CD4-positive, CD25-positive, alpha-beta regulatory T cell (primary cell): ENCODE results near the gene RPH3AL. TPM values are rescaled to one million over a fixed set of nuclear protein-coding genes. Genes with fewer than 3 reads are reported as not detected.
"Not testable (repeated sequence)": the region's sequence is repeated elsewhere in the genome, so short reads cannot be mapped to it uniquely, and the experiment has no call there.

Source experiments
- ATAC-seq, 2 donors: fragments of 150-1000 bp; cut with Tn5 transposase; one replicate each; pipeline ENCODE4 v1.10.0; 2021; ENCODE audit warnings: low read depth in 2 of 2, moderate number of reproducible peaks in 2 of 2, moderate library complexity in 1 of 2
- DNase-seq, 3 donors: peaks; one replicate each; pipeline versions ENCODE4 v3.0.0 to v3.0.0-alpha.2; 2012 to 2022; ENCODE audit warnings: mixed read lengths in 1 of 3
- H3K27ac ChIP-seq: one replicate; pipeline ENCODE4 v1.7.0; 2013; ENCODE audit warnings: mild to moderate bottlenecking, low read length; ENCODE audit not compliant: insufficient read depth, poor library complexity, severe bottlenecking
- H3K27me3 ChIP-seq: one replicate; pipeline ENCODE4 v1.7.0; 2013; ENCODE audit warnings: low read length; ENCODE audit not compliant: control insufficient read depth, insufficient read depth
- H3K36me3 ChIP-seq: one replicate; pipeline ENCODE4 v1.7.0; 2013; ENCODE audit warnings: mild to moderate bottlenecking, low read length, moderate library complexity; ENCODE audit not compliant: control insufficient read depth, insufficient read depth
- H3K4me1 ChIP-seq: 2 replicates; pipeline ENCODE4 v1.7.0; 2013; ENCODE audit warnings: mild to moderate bottlenecking, low read length; ENCODE audit not compliant: insufficient read depth, control insufficient read depth, poor library complexity, severe bottlenecking
- H3K4me3 ChIP-seq: one replicate; pipeline ENCODE4 v1.7.0; 2013; ENCODE audit warnings: low read depth, mild to moderate bottlenecking, low read length, moderate library complexity
- H3K9me3 ChIP-seq, 2 experiments: 1 replicate in 1 of 2; 2 replicates in 1 of 2; pipeline ENCODE4 v1.7.0; 2013; ENCODE audit warnings: low read length in 2 of 2, mild to moderate bottlenecking in 1 of 2, moderate library complexity in 1 of 2; ENCODE audit not compliant: control insufficient read depth in 2 of 2
- H3K27ac Mint-ChIP-seq, 3 donors: one replicate each; pipeline ENCODE4 v1.8.0; 2020 to 2022; ENCODE audit warnings: mild to moderate bottlenecking in 3 of 3, mixed read lengths in 3 of 3, moderate library complexity in 2 of 3
- H3K27me3 Mint-ChIP-seq: one replicate; pipeline ENCODE4 v1.8.0; 2022; ENCODE audit warnings: mild to moderate bottlenecking, mixed read lengths
- H3K36me3 Mint-ChIP-seq: one replicate; pipeline ENCODE4 v1.8.0; 2020; ENCODE audit warnings: mixed read lengths
- H3K4me1 Mint-ChIP-seq, 4 donors: one replicate each; pipeline ENCODE4 v1.8.0; 2020 to 2022; ENCODE audit warnings: mixed read lengths in 4 of 4, mild to moderate bottlenecking in 1 of 4
- H3K4me3 Mint-ChIP-seq, 4 donors: one replicate each; pipeline ENCODE4 v1.8.0; 2020 to 2022; ENCODE audit warnings: mild to moderate bottlenecking in 4 of 4, mixed read lengths in 4 of 4, moderate library complexity in 3 of 4
- H3K9me3 Mint-ChIP-seq, 7 donors: one replicate each; pipeline ENCODE4 v1.8.0; 2020 to 2022; ENCODE audit warnings: mixed read lengths in 7 of 7, mild to moderate bottlenecking in 3 of 7, moderate library complexity in 2 of 7
- polyA plus RNA-seq, 4 donors: library from polyadenylated mRNA; unstranded; fragments of 300-500 nt; fragmentation: Illumina TruSeq; gene quantifications; one replicate each; pipeline ENCODE4 v1.2.3, GENCODE V29; 2021
- total RNA-seq: library from RNA; stranded (reverse); gene quantifications from one replicate; pipeline ENCODE4 v1.2.3, GENCODE V29; 2022

Gene RPH3AL
- total and polyA plus RNA-seq, 5 donors from 2014 or later = 0.65 to 5.6 (median 3.0) TPM

DNA sequence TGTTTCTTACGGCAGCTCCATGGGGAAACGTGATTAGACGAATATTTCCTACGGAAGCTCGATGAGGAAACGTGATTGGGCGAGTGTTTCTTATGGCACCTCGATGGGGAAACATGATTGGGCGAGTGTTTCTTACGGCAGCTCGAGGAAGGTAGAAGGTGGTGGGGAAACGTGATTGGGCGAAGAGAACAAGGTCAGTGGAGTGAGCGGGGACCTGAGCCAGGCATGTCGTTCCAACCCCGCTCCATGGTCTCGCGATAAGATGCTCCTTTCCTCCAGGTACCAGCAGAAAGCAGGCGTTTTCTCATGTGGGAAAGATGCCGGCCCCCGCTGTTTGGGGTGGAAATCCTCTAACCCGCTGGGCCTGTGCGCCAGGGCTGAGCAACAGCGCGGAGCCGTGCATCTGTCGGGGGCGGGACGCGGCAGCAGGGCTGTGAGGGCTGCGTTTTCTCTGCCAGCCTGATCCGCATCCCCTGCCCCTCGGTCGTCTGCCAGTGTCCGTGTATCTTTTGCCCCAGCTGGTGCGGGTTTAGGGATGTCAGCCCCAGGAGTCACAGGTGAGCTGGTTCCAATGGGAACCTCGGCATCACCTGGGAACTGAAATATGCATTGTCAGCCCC lies 145.6 kb downstream of the RPH3AL start:
- no peak overlapping the region for H3K27ac Mint-ChIP-seq

GRCh38 chr17:206484-206883 lies 146.1 kb downstream of the RPH3AL start:
- peaks cover 15% of the 10 kb centered on the region for H3K27me3 Mint-ChIP-seq
- not testable (repeated sequence) for H3K4me3 Mint-ChIP-seq, H3K9me3 ChIP-seq, H3K36me3 ChIP-seq, H3K27me3 ChIP-seq, ATAC-seq, H3K27ac ChIP-seq, H3K4me1 Mint-ChIP-seq, H3K4me3 ChIP-seq, H3K9me3 Mint-ChIP-seq, H3K36me3 Mint-ChIP-seq, H3K4me1 ChIP-seq, DNase-seq, H3K27ac Mint-ChIP-seq

More for the DNA sequence above, 145.6 kb downstream of the RPH3AL start:
- Histone ChIP-seq H3K4me1 (no peaks in the 10 kb centered on the region), H3K27me3 (no peaks in the 10 kb centered on the region), H3K4me3 (no peak overlapping the region), H3K36me3 (no peaks in the 10 kb centered on the region), H3K27ac (no peak overlapping the region), H3K9me3 (no peaks in the 10 kb centered on the region)
- H3K4me3 Mint-ChIP-seq = no peak overlapping the region
- H3K27me3 Mint-ChIP-seq = peaks cover 15% of the 10 kb centered on the region
- no peak for ATAC-seq
- H3K4me1 Mint-ChIP-seq = no peaks in the 10 kb centered on the region
- H3K9me3 Mint-ChIP-seq = peaks cover 0 to 4% (median 0%) of the 10 kb centered on the region in 7 donors
- peaks cover 3% of the 10 kb centered on the region for H3K36me3 Mint-ChIP-seq
- DNase-seq = no peak

DNA sequence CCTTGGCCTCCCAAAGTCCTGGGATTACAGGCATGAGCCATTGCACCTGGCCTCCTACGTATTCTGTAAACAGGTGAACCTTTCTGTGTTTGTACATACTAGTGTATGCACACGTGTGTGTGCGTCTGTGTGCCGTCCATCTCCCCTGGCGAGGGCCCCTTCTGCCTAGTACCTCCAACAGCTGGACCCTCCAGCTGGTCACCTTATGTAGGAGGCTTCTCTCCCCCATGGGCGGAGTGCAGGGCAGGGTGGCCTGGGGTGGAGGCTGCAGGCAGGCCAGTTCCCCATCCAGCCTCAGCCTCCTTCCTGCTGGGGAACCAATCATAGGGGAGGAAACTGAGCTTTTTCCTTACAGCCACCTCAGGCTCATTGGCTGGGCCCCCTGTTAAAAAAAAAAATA lies 146.8 kb downstream of the RPH3AL start:
- no peaks in the 10 kb centered on the region for H3K27me3 ChIP-seq
- H3K36me3 Mint-ChIP-seq = no peaks in the 10 kb centered on the region
- no peak overlapping the region for H3K27ac ChIP-seq
- peaks cover 0 to 4% (median 0%) of the 10 kb centered on the region in 7 donors for H3K9me3 Mint-ChIP-seq
- DNase-seq (no peak), ATAC-seq (no peak)
- no peak overlapping the region for H3K4me3 ChIP-seq
- H3K4me3 Mint-ChIP-seq = no peak overlapping the region
- peaks cover 14% of the 10 kb centered on the region for H3K27me3 Mint-ChIP-seq
- no peak overlapping the region for H3K27ac Mint-ChIP-seq
- H3K4me1 Mint-ChIP-seq = no peaks in the 10 kb centered on the region
- H3K4me1 ChIP-seq = no peaks in the 10 kb centered on the region
- no peaks in the 10 kb centered on the region for H3K9me3 ChIP-seq
- no peaks in the 10 kb centered on the region for H3K36me3 ChIP-seq

DNA sequence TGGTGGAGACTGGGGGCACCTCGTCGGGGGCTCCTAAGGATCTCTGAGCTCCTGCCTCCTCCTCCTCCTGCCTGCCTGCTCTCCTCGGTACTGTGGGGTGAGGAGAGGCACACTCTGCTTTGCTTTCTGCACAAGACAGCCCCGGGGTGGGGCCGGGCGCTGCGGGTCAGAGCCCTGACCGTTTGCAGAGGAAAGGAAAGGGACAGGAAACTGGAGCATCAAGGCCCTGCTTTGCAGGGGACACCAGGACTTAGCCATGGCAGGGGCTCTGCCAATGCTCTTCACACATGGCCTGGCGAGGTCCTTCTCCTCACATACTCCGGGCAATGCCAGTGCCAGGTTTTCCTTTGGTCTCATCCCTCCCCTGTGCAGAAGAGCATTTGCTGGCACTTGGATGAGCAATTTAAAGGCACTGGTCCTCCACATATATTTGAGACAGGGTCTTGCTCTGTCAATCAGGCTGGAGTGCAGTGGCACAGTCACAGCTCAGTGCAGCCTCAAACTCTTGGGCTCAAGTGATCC lies 147.4 kb downstream of the RPH3AL start:
- ATAC-seq (no peak), DNase-seq (no peak)
- Histone ChIP-seq H3K4me3 (no peak overlapping the region), H3K27ac (no peak overlapping the region), H3K4me1 (no peaks in the 10 kb centered on the region), H3K9me3 (no peaks in the 10 kb centered on the region), H3K27me3 (no peaks in the 10 kb centered on the region), H3K36me3 (no peaks in the 10 kb centered on the region)
- Mint-ChIP-seq H3K36me3 (no peaks in the 10 kb centered on the region), H3K4me3 (no peak overlapping the region), H3K4me1 (no peaks in the 10 kb centered on the region), H3K9me3 (peaks cover 0 to 4% (median 0%) of the 10 kb centered on the region in 7 donors), H3K27me3 (peaks cover 11% of the 10 kb centered on the region), H3K27ac (no peak overlapping the region)

GRCh38 chr17:204427-205147 lies 148.0 kb downstream of the RPH3AL start:
- Histone ChIP-seq H3K9me3 (no peaks in the 10 kb centered on the region), H3K27ac (no peak overlapping the region), H3K27me3 (no peaks in the 10 kb centered on the region), H3K36me3 (no peaks in the 10 kb centered on the region), H3K4me3 (no peak overlapping the region), H3K4me1 (no peaks in the 10 kb centered on the region)
- no peaks in the 10 kb centered on the region for H3K4me1 Mint-ChIP-seq
- H3K9me3 Mint-ChIP-seq = peaks cover 0 to 4% (median 0%) of the 10 kb centered on the region in 7 donors
- DNase-seq (no peak), ATAC-seq (no peak)
- no peaks in the 10 kb centered on the region for H3K36me3 Mint-ChIP-seq
- peaks cover 11% of the 10 kb centered on the region for H3K27me3 Mint-ChIP-seq
- no peak overlapping the region for H3K27ac Mint-ChIP-seq
- no peak overlapping the region for H3K4me3 Mint-ChIP-seq

- Mint-ChIP-seq H3K4me1 (no peaks in the 10 kb centered on the region), H3K27ac (no peak overlapping the region)
These were observed 150.1 kb downstream of the RPH3AL start for GRCh38 chr17:202501-202951.

GRCh38 chr17:201736-202135 lies 150.9 kb downstream of the RPH3AL start:
- H3K27ac ChIP-seq, DNase-seq, ATAC-seq, H3K27ac Mint-ChIP-seq, H3K4me3 ChIP-seq, H3K27me3 ChIP-seq, H3K4me3 Mint-ChIP-seq, H3K9me3 ChIP-seq, H3K4me1 Mint-ChIP-seq, H3K9me3 Mint-ChIP-seq, H3K4me1 ChIP-seq, H3K36me3 ChIP-seq, H3K36me3 Mint-ChIP-seq: not testable (repeated sequence)
- peaks cover 17% of the 10 kb centered on the region for H3K27me3 Mint-ChIP-seq

More at GRCh38 chr17:202501-202951, 150.1 kb downstream of the RPH3AL start:
- Histone ChIP-seq H3K27me3 (no peaks in the 10 kb centered on the region), H3K9me3 (no peaks in the 10 kb centered on the region), H3K4me3 (no peak overlapping the region), H3K36me3 (no peaks in the 10 kb centered on the region), H3K27ac (no peak overlapping the region), H3K4me1 (no peaks in the 10 kb centered on the region)
- no peak for ATAC-seq
- no peak for DNase-seq
- no peaks in the 10 kb centered on the region for H3K36me3 Mint-ChIP-seq
- no peak overlapping the region for H3K4me3 Mint-ChIP-seq
- no peaks in the 10 kb centered on the region for H3K9me3 Mint-ChIP-seq
- peaks cover 15% of the 10 kb centered on the region for H3K27me3 Mint-ChIP-seq
